Central memory CD8-positive, alpha-beta T cell (primary cell): ENCODE results near the gene NGEF.

ENCODE experiments used
- ATAC-seq: fragments of 150-1000 bp; cut with Tn5 transposase; replicated peaks from 2 replicates; pipeline ENCODE4 v1.10.0; 2022; ENCODE audit warnings: mild to moderate bottlenecking, moderate FRiP score, moderate number of reproducible peaks; ENCODE audit not compliant: poor library complexity, severe bottlenecking; ENCODE audit errors: extremely low read depth
- DNase-seq, 2 donors: peaks; one replicate each; pipeline ENCODE4 v3.0.0; 2021; ENCODE audit warnings: low spot score in 2 of 2
- H3K27ac Mint-ChIP-seq: one replicate; pipeline ENCODE4 v1.8.0; 2022; ENCODE audit warnings: low read depth, mild to moderate bottlenecking, moderate library complexity, mixed read lengths
- H3K27me3 Mint-ChIP-seq: one replicate; pipeline ENCODE4 v1.8.0; 2022; ENCODE audit warnings: mixed read lengths
- H3K36me3 Mint-ChIP-seq: one replicate; pipeline ENCODE4 v1.8.0; 2022; ENCODE audit warnings: mild to moderate bottlenecking, moderate library complexity, mixed read lengths; ENCODE audit not compliant: insufficient read depth
- H3K4me1 Mint-ChIP-seq: one replicate; pipeline ENCODE4 v1.8.0; 2022; ENCODE audit warnings: mixed read lengths
- H3K4me3 Mint-ChIP-seq: one replicate; pipeline ENCODE4 v1.8.0; 2022; ENCODE audit warnings: mild to moderate bottlenecking, moderate library complexity, mixed read lengths
- H3K9me3 Mint-ChIP-seq: one replicate; pipeline ENCODE4 v1.8.0; 2022; ENCODE audit warnings: mixed read lengths

NGEF gene

DNA sequence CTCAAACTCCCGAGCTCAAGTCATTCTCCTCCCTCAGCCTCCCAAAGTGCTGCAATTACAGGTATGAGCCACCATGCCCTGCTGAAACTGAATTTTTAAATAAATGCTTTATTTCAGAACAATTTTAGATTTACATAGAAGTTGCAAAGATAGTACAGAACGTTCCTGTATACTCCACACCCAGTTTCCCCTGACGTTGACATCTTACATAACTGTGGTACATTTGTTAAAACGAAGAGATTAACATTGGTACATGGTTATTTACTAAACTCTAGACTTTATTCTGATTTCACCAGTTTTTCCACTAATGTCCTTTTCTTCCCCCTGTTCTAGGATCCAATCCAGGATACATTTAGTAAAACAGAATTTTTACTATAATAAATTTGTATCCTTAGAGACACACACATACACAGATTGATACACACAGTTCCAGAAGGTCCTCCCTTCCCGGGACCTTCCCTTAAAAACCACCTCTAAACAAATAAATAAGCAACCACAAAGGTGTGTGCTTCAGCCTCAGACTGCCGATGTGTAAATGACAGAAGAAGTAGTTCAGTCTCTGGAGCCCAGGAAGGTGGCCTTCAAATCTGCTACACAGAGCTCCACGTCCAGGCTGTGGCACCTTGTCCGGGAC is 26.3 kb upstream of the NGEF start:
- no peak for ATAC-seq
- Mint-ChIP-seq H3K27me3 (peaks cover 19% of the 10 kb centered on the region), H3K4me1 (no peaks in the 10 kb centered on the region), H3K36me3 (no peaks in the 10 kb centered on the region), H3K27ac (no peak overlapping the region), H3K4me3 (no peak overlapping the region), H3K9me3 (no peaks in the 10 kb centered on the region)
- DNase-seq: no peak

DNA sequence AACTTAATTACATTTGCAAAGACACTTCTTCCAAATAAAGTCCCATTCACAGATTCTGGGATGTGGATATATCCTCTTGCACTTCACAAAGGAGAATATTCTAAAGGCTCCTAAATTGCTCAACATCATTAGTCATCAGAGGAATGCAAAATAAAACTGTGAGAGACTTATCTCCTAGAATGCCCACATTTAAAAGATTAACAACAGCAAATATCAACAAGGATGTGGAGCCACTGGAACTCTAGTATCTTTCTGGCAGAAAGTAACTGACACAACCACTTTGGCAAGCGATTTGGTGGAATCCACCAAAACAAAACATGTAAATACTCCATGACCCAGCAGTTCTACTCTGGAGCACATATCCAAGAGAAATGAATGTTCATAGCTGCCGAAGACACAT is 24.0 kb upstream of the NGEF start:
- no peak overlapping the region for H3K27ac Mint-ChIP-seq
- H3K36me3 Mint-ChIP-seq: no peaks in the 10 kb centered on the region
- peaks cover 13% of the 10 kb centered on the region for H3K27me3 Mint-ChIP-seq
- H3K4me3 Mint-ChIP-seq: no peak overlapping the region
- no peaks in the 10 kb centered on the region for H3K9me3 Mint-ChIP-seq
- no peaks in the 10 kb centered on the region for H3K4me1 Mint-ChIP-seq
- no peak for DNase-seq
- no peak for ATAC-seq

DNA sequence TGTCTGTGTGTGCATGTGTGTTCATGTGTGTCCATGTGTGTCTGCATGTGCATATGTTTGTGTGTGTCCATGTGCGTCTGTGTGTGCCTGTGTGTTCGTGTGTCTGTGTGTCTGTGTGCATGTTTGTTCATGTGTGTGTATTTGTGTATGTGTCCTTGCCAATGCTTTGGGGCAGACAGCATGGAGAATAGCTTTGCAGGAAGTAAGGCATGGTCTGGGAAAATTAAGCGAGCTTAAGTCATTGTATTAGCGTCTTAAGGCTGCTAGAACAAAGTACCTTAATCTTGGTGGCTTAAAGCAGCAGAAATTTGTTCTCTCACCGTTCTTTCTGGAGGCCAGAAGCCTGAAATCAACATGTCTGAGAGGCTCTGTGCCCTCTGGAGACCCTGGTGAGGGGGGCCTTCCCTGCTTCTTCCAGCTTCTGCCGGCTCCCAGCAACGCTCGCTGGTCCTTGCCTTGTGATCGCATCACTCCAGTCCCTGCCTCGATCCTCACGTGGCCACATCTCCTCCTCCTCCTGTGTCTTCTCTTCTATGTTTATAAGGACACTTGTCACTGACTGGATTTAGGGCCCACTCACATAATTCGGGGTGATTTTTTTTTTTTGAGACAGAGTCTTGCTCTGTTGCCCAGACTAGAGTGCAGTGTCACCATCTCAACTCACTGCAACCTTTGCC is 23.2 kb upstream of the NGEF start:
- H3K4me3 Mint-ChIP-seq: no peak overlapping the region
- ATAC-seq (no peak), DNase-seq (no peak)
- peaks cover 7% of the 10 kb centered on the region for H3K27me3 Mint-ChIP-seq
- no peak overlapping the region for H3K27ac Mint-ChIP-seq
- H3K36me3 Mint-ChIP-seq: no peaks in the 10 kb centered on the region
- no peaks in the 10 kb centered on the region for H3K9me3 Mint-ChIP-seq
- H3K4me1 Mint-ChIP-seq: no peaks in the 10 kb centered on the region

DNA sequence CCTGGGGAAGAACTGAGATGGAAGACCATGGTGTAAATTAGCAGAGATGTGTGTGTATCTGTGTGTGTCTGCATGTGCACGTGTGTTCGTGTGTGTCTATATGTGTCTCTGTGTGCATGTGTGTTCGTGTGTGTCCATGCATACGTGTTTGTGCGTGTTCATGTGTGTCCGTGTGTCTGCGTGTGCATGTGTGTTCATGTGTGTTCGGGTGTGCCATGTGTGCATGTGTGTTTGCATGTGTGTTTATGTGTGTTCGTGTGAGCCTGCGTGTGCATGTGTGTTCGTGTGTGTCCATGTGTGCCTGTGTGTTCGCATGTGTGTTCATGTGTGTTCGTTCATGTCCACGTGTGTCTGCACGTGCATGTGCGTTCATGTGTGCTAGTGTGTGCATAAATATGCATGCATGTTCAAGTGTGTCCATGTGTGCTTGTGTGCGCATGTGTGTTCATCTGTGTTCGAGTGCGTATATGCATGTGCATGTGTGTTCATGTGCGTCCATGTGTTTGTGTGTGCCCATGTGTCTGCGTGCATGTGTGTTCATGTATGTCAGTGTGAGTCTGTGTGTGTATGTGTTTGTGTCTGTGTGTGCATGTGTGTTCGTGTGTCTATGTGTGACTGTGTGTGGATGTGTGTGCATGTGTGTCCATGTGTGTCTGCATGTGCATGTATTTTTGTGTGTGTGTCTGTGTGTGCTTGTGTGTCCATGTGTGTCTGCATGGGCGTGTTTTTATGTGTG is 22.5 kb upstream of the NGEF start:
- H3K4me3 Mint-ChIP-seq: no peak overlapping the region
- no peaks in the 10 kb centered on the region for H3K9me3 Mint-ChIP-seq
- H3K36me3 Mint-ChIP-seq: no peaks in the 10 kb centered on the region
- no peak for ATAC-seq
- H3K27me3 Mint-ChIP-seq: no peaks in the 10 kb centered on the region
- H3K4me1 Mint-ChIP-seq: no peaks in the 10 kb centered on the region
- no peak overlapping the region for H3K27ac Mint-ChIP-seq
- no peak for DNase-seq

DNA sequence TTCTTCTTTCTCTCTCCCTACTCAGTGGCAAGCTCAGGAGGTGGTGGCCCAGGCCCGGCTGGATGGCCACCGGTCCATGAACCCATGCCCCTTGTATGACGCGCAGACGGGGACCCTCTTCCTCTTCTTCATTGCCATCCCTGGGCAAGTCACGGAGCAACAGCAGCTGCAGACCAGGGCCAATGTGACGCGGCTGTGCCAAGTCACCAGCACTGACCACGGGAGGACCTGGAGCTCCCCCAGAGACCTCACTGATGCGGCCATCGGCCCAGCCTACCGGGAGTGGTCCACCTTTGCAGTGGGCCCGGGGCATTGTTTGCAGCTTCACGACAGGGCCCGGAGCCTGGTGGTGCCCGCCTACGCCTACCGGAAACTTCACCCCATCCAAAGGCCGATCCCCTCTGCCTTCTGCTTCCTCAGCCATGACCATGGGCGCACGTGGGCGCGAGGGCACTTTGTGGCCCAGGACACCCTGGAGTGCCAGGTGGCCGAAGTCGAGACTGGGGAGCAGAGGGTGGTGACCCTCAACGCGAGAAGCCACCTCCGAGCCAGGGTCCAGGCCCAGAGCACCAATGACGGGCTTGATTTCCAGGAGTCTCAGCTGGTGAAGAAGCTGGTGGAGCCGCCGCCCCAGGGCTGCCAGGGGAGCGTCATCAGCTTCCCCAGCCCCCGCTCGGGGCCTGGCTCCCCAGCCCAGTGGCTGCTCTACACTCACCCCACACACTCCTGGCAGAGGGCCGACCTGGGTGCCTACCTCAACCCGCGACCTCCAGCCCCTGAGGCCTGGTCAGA is 21.2 kb upstream of the NGEF start:
- no peak for DNase-seq
- H3K27me3 Mint-ChIP-seq: no peaks in the 10 kb centered on the region
- H3K36me3 Mint-ChIP-seq: no peaks in the 10 kb centered on the region
- no peak for ATAC-seq
- no peaks in the 10 kb centered on the region for H3K9me3 Mint-ChIP-seq
- H3K4me1 Mint-ChIP-seq: no peaks in the 10 kb centered on the region
- H3K27ac Mint-ChIP-seq: no peak overlapping the region
- no peak overlapping the region for H3K4me3 Mint-ChIP-seq

DNA sequence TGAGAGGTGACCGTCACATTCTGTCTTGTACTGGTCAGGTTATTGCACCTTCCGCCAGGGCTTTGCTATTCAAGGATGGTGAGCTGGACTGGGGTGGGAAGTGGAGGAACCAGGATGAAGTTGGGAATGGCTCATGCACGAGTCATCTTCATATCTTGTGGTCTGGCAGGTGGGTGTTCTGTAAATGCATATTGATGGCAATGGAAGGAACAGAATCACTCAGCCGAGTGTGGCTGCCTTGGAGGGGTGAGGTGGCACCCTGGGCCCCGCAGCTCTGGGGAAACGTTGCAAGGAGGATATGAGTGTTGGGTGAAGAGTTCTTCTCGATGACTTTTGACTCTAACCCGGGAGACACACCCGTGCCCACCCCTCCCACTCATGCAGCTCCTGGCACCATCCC is 20.6 kb upstream of the NGEF start:
- H3K27me3 Mint-ChIP-seq: no peaks in the 10 kb centered on the region
- no peak overlapping the region for H3K4me3 Mint-ChIP-seq
- H3K9me3 Mint-ChIP-seq: no peaks in the 10 kb centered on the region
- DNase-seq (no peak), ATAC-seq (no peak)
- peaks cover 2% of the 10 kb centered on the region for H3K36me3 Mint-ChIP-seq
- no peak overlapping the region for H3K27ac Mint-ChIP-seq
- no peaks in the 10 kb centered on the region for H3K4me1 Mint-ChIP-seq

DNA sequence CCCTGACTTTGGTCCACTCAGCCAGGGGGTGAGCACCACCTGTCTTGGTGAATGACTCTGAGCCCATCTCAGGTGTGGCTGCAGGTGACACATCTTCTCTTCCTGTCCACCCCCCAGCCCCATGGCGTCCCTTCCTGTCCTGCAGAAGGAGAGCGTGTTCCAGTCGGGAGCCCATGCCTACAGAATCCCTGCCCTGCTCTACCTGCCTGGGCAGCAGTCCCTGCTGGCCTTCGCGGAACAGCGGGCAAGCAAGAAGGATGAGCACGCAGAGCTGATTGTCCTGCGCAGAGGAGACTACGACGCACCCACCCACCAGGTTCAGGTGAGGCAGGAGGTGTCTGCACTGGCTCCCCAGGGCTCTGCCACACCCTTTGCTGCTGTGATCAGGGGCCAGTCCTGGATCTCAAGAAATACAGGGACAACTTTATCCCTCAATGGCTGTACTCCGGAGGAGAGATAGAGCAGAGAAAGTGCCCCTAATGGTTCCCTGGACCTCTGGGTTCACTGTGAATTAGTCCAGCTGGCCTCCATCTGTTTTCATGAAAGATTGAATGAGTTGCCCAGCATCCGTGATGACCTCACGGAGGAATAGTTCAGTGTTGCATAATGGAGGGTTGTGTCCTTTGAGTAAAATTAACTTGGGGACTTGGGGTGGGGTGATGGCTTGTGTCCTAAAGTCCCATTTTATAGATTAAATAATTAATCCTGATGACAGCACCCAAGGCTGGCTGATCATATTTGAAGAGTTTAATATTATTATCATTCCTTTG is 19.7 kb upstream of the NGEF start, which contains the start of gene NEU2:
NEU2 (plus strand) TSS at position 122 of the 770 bp plus-strand sequence; CDS start at position 122, 0 bp downstream.
- Mint-ChIP-seq H3K36me3 (peaks cover 2% of the 10 kb centered on the region), H3K9me3 (no peaks in the 10 kb centered on the region), H3K27me3 (no peaks in the 10 kb centered on the region), H3K4me3 (no peak within 1 kb of the TSS), H3K4me1 (no peaks in the 10 kb centered on the region), H3K27ac (no peak within 1 kb of the TSS)
- ATAC-seq (no peak), DNase-seq (no peak)

DNA sequence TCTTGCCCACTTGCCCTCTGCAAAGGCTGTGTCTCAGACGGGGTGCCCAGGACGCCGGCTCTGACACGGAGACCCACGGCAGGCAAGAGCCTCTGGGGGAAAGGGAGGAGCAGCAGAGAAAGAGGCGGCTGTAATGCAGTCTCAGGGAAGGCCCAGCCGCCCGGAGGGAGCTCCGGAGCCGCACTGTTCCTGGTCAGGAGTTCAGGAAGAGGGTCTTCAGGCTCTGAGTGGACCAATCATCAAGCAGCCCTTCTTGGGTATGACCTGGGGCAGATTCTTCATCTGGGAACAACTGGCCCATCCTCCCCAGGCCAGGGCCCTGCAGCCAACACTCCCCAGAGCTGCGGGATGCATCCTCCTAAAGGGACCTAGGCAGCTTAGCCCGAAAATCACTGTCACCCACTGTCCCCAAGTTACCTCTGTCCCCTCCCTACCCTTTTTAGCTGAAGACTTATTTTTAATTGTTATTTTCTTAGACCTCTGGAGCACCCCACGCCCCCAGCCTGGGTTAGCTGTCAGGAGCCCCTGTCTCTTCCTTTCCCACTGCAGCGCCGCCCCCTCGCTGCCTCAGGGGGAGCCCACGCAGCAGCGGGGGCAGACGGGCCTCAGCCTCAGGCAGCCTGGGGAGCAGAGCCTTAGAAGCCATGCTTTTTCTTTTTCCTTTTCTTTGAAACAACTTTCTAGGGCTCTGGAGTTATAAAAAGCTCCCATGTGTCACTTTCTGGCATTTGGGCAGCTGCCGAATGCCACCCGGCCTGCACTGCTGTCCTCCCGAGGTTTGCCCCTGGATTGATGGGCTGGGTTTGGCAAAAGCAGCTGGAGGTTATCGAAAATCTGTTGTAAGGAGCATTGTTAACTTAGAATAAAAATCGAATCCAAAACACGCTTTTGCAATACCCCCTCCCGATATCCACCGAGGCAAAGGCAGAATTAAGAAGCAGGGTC is 18.8 kb upstream of the NGEF start:
- Mint-ChIP-seq H3K27me3 (no peaks in the 10 kb centered on the region), H3K9me3 (no peaks in the 10 kb centered on the region)
- no peak for ATAC-seq

DNA sequence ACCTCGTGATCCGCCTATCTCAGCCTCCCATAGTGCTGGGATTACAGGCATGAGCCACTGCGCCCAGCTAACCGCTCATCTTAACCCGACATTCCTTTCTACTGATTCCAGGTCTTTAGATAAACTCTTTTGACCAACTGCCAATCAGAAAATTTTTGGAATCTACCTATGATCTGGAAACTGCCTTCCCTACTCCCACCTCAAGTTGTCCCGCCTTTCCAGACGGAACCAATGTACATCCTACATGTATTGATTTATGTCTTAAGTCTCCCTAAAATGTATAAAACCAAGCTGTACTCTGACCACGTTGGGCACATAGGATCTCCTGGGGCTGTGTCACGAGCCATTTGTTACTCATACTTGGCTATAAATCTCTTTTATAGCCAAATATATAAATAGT is 16.3 kb upstream of the NGEF start:
- Mint-ChIP-seq H3K36me3 (peaks cover 2% of the 10 kb centered on the region), H3K27ac (no peak overlapping the region), H3K4me1 (no peaks in the 10 kb centered on the region), H3K4me3 (no peak overlapping the region), H3K9me3 (no peaks in the 10 kb centered on the region), H3K27me3 (no peaks in the 10 kb centered on the region)
- DNase-seq: no peak
- ATAC-seq: no peak

More for the DNA sequence above, 18.8 kb upstream of the NGEF start:
- DNase-seq: no peak
- H3K36me3 Mint-ChIP-seq: peaks cover 2% of the 10 kb centered on the region
- no peak overlapping the region for H3K4me3 Mint-ChIP-seq
- H3K4me1 Mint-ChIP-seq: no peaks in the 10 kb centered on the region
- H3K27ac Mint-ChIP-seq: no peak overlapping the region

DNA sequence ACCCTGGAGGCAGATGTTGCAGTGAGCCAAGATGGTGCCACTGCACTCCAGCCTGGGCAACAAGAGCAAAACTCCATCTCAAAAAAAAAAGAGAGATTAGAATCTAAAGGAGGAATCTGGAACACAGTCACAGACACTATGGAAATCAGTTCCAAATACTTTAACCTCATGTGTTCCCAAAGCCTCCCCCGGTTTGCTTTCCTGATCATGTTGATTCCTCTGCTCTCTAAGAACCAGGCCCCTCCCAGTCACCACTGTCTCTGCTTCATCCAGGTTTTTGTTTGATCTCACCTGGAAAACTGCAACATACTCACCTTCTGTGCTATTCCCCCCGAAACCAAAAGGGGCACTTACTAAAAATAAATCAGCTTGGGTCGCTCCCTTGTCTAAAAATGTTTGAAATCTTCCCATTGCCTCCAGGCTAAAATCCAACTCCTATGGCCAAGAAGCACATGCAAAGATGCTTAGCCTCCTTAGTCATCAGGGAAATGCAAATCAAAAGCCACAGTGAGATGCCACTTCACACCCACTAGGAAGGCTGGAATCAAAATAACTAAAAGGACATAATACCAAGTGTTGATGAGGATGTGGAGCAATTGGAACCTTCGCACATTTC is 13.2 kb upstream of the NGEF start:
- Mint-ChIP-seq H3K36me3 (peaks cover 2% of the 10 kb centered on the region), H3K4me1 (no peaks in the 10 kb centered on the region)
- DNase-seq: no peak

DNA sequence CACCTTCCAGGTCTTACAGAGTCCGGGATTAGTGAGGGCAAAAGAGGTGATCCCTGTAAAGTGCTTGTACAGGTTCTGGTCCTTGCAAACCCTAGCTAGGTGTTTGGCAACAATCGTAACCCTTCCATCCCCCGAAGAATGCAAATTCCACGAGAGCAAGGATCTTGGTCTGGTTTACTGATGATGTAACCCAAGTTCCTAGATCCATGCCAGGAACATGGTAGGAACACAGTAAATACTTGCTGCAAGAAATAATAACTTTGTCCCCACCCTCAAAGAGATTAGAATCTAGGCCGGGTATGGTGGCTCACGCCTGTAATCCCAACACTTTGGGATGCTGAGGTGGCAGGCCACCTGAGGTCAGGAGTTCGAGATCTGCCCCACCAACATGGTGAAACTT is 12.7 kb upstream of the NGEF start:
- Mint-ChIP-seq H3K9me3 (no peaks in the 10 kb centered on the region), H3K36me3 (peaks cover 2% of the 10 kb centered on the region), H3K27ac (no peak overlapping the region), H3K27me3 (no peaks in the 10 kb centered on the region), H3K4me3 (no peak overlapping the region), H3K4me1 (no peaks in the 10 kb centered on the region)
- DNase-seq (no peak), ATAC-seq (no peak)

More for the DNA sequence above, 13.2 kb upstream of the NGEF start:
- Mint-ChIP-seq H3K27ac (no peak overlapping the region), H3K4me3 (no peak overlapping the region), H3K27me3 (no peaks in the 10 kb centered on the region), H3K9me3 (no peaks in the 10 kb centered on the region)
- ATAC-seq: no peak
